Middle frontal gyrus (tissue), 1 donor: ENCODE measurements around the gene KRT78.

Experiments used
- DNase-seq: peaks from one replicate; pipeline ENCODE4 v3.0.0-alpha.2; 2015; ENCODE audit warnings: low spot score; ENCODE audit errors: extremely low spot score

The KRT78 gene

GRCh38 chr12:52824741-52825410 is 23.9 kb downstream of the KRT78 start:
- DNase-seq: no peak

DNA sequence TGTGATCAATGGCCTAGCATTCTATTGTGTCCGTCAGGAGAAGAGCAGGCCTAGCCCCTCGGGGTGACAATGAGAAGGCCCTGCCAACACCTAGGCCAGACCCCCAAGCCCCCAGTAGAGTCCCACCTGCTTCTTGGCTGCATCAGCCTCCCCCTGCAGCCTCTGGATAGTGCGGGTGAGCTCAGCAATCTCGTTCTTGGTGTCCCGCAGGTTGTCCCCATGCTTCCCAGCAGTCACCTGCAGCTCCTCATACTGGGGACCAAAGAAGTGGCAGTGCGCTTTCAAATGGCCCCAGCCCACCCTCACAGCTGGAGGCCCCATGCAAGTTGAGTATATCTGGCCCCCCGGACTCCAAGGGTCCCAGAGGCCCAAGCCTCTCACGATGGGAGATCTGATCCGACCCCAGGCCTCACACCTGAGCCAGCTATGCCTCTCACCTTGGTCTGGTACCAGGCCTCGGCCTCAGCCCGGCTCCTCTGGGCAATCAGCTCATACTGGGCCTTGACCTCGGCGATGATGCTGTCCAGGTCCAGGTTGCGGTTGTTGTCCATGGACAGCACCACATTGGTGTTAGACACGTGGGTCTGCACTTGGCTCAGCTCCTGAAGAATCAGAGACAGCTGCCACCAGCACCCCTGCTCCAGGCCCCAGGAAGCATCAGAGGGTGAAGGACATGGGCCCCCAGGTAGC is 24.9 kb downstream of the KRT78 start:
- no peak for DNase-seq

GRCh38 chr12:52822771-52823510 is 25.9 kb downstream of the KRT78 start:
- DNase-seq: no peak

DNA sequence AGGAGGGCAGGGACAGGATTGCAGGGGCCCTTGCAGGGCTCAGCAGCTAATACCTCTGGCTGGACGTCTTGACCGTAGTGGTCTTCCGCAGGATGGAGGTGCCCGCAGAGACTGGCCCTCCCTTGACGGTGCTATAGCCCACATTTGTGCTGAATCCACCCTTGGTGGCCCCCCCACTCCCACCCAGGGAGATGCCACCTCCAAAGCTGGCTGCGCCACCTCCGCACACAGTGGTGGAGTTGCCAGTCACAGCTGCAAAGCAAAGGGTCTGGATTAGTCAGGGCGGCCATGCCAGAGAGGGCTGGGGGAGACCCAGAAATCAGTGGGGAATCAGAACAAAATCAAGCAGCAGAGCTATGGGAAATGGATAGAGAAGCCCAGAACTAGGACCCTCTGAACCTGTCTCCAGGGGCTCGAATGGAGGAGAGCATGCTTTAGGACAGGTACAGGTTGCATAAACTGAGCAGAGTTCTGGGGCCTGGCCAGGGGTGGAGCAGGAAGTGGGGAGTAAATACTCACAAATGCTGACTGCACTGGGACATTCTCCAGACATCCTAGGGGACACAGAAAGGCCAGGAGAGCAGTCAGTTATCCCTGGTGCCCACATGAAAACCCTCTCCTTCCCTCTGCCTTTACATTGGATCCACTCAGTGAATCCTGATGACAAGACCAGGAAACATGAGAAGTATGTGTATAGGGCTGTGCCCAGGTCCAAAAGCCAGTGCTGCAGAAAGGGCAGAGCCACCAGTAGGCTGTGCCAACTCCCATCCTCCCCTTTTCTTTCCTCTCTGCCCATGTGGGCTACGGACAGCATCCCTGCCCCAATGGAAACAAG is 26.8 kb downstream of the KRT78 start:
- no peak for DNase-seq

- no peak for DNase-seq
Observed at GRCh38 chr12:52821071-52821730, 27.6 kb downstream of the KRT78 start.

- no peak for DNase-seq
Observed at GRCh38 chr12:52820521-52820920, 28.3 kb downstream of the KRT78 start.

GRCh38 chr12:52819731-52820510 is 28.9 kb downstream of the KRT78 start:
- no peak for DNase-seq

DNA sequence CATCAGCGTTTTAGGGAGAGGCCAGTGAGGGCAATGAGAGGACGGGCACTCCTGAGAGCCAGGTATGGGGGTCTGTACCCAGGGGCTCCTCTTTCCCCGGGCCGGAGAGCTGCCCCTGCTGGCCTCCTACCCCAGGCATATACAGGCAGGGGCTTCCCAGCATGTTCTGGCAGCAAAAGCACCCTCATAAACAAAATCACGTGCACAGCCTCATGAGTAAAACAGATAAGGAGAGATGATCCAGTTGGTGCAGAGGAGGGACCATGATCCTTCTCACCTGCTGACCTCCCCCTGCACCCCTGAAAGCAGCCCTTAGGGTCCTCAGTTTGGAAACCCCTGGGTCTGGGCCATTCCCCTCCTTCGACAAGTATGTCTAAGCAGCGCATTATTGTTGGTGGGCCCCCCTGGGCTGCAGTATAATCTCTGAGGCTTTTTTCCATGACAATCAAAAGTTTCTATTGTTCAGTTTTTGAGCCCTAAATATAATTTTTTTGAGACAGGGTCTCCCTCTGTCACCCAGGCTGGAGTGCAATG is 29.8 kb downstream of the KRT78 start:
- no peak for DNase-seq

DNA sequence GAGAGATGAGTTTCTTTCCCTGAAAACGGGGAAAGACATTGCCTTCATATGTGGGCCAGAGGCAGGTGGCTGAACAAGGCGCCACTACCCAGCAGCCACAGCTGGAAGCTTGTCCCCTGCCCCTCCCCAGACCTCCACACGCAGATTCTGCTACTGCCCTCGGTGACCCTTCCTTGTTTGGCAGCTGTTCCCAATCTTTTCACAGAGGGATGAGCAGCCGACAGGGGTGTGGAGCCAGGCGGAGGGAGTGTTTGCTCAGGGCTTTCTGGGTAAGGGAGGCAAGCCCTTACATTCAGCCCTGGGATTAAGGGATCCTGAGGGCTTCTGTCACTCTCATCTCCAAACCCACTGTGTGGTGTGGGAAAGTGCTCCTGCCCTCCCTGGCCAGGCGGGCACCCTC is 30.4 kb downstream of the KRT78 start:
- no peak for DNase-seq

DNA sequence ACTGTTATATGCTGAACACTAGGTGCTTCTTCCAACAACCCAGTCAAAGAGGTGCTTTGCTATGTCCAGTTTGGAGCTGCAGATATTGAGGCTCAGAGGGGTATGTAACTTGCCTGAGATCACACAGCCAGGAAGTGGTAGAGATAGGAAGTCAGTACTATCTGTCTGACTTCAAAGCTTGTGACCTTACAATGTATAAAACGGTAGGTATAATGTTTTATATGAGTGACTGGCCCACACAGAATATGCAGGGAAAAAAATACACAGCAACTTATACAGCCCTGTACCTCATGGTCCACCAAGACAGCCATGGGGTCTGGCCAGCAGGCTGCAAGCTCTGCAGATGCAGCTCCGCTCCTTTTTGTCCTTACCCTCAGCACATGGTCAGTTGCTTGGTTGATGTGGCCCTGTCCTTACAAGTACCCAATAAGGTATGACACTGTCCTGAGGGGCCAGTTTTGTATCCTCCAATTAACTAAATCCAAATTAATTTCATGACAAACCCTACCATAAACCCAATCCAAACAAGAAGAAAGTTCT is 31.0 kb downstream of the KRT78 start:
- DNase-seq: no peak

GRCh38 chr12:52817003-52817698 is 31.6 kb downstream of the KRT78 start:
- DNase-seq: no peak

DNA sequence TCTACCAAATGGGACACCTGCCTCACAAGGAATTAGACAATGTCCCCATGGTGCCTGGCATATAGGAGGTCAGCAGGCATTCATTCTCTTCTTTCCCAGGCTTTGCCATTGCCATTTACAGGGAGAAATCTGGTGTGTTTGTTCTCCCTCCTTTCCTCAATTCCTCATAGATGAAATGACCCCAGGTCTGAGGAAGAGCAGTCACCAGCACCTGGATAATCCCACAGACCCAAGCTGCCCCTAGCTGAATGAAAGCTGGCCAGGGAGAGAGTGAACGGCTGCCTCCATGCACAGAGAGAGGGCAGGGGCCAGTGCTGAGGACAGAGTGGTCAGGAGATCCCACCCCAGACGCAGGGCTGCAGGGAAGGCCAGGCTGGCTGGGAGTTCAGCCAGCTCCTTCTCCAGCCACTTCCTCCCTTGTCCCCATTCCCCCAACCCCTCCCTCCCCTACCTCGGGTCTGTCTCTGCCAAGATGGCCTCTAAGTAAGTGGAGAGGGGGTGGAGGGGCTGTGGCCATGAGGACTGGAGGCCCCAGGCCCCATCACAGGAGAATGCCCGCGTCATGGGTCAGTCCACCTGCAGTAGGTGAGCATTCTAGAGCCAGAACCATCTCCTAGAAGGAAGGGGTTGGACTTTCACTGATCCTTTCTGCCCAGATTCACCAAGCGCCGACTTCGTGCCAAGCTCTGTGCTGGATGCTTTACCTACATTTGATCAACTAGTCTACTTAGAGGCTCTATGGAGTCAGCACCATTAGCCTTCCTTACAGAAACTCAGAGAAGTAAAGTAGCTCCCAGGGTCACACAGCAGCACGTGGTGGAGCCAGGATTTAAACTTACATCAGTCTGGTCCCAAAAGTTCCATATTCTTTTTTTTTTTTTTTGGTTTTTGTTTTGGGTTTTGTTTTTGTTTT is 32.9 kb downstream of the KRT78 start:
- no peak for DNase-seq

DNA sequence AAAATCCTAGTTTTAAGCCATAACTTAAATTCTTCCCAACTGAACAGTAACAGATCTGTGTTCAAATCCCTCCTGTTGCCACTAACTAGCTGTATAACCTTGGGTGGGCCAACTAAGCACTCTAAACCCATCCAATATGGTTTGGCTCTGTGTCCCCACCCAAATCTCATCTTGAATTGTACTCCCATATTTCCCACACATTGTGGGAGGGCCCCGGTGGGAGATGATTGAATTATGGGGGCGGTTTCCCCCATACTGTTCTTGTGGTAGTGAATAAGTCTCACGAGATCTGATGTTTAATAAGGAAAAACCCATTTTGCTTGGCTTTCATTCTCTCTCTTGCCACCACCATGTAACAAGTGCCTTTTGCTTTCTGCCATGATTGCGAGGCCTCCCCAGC is 33.6 kb downstream of the KRT78 start:
- DNase-seq: no peak

- DNase-seq: no peak
Observed at GRCh38 chr12:52814710-52815155, 34.1 kb downstream of the KRT78 start.

- no peak for DNase-seq
Observed at GRCh38 chr12:52813885-52814709, 34.7 kb downstream of the KRT78 start, which contains the start of gene KRT4. Gene KRT4 (minus strand): TSS chr12:52814116. CDS start chr12:52814058, 58 bp downstream.

GRCh38 chr12:52813203-52813819 is 35.5 kb downstream of the KRT78 start:
- DNase-seq: no peak
